ENCODE results near the gene UBE2G2. TPM values are rescaled to one million over a fixed set of nuclear protein-coding genes. Genes with fewer than 3 reads are reported as not detected.

UBE2G2 gene
- total and polyA plus RNA-seq, 2 of the 4 experiments (the other 2 are of a cell fraction): 65.4 to 91.7 TPM

DNA sequence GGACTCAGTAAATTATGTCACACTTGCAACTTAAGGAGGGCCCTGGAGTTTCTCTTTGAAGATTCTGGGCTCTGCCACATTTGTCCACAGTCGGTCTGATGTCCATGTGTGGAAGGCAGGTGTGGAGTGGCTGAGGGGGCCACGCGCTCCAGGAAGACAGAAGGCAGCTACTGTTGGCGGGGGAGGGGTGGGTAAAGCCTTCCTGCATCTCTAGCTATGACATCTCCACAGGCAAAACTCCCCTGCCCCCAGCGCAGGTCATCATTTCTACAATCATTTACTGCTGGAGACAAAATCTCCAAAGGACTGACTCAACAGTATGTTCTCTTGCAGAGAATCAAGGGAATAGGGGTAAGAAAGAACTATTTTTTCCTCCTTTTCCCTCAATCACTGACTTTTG lies 78.9 kb downstream of the UBE2G2 start:
- no peak overlapping the region for H4K5ac ChIP-seq (ENCODE audit: low read depth, low read length)
- H2AK9ac ChIP-seq (replicated peaks; ENCODE audit: low read depth, low read length, poor library complexity): no peak overlapping the region
- BruUV-seq (replicated peaks): no TSS peak
- no peaks in the 10 kb centered on the region for H4K20me1 ChIP-seq (ENCODE audit: insufficient read depth, low read length)
- H3K9me3 ChIP-seq (ENCODE audit: control insufficient read depth, insufficient read depth, low read length): no peaks in the 10 kb centered on the region
- POLR2A ChIA-PET (ENCODE audit: unreplicated experiment): no interaction called here
- DNase-seq: no peak
- no peak overlapping the region for H2AFZ ChIP-seq (replicated peaks; ENCODE audit: low read length, poor library complexity)
- no peaks in the 10 kb centered on the region for H3K9me1 ChIP-seq (ENCODE audit: insufficient read depth, low read length)
- no peak overlapping the region for H3K4ac ChIP-seq (ENCODE audit: low read depth, low read length)
- H2BK120ac ChIP-seq (ENCODE audit: low read depth, low read length): no peak overlapping the region
- no peak overlapping the region for H3K9ac ChIP-seq (ENCODE audit: low read depth, low read length)
- intact Hi-C loops (cut with micrococcal nuclease): no loop called here
- CTCF ChIA-PET: no interaction called here
- no peak for ATAC-seq (ENCODE audit: low read depth)
- H3K14ac ChIP-seq (replicated peaks; ENCODE audit: low read depth, low read length): no peak overlapping the region
- H2AK5ac ChIP-seq (ENCODE audit: low read depth, low read length): no peak overlapping the region
- H3K36me3 ChIP-seq (ENCODE audit: control insufficient read depth, insufficient read depth, low read length): no peaks in the 10 kb centered on the region
- no peaks in the 10 kb centered on the region for H3K4me1 ChIP-seq (ENCODE audit: control insufficient read depth, insufficient read depth, low read length)
- no peak overlapping the region for H4K8ac ChIP-seq (ENCODE audit: low read depth in 2 of 2, low read length in 2 of 2)
- no peak overlapping the region for H4K91ac ChIP-seq (ENCODE audit: insufficient read depth, low read depth, low read length)
- no peak overlapping the region for H3K4me3 ChIP-seq (ENCODE audit: insufficient read depth, low read depth, low read length)
- no peak overlapping the region for H3K23ac ChIP-seq (ENCODE audit: low read depth, low read length)
- H2BK5ac ChIP-seq (ENCODE audit: low read depth, low read length, poor library complexity, severe bottlenecking): no peak overlapping the region
- peaks cover 43% of the 10 kb centered on the region for H3K27me3 ChIP-seq (ENCODE audit: control insufficient read depth, insufficient read depth, low read length)
- WGBS, 2 experiments (ENCODE audit: extremely low coverage in 2 of 2, insufficient read length in 1 of 2): no CpG with 5 or more reads among the region's 5 CpGs
- in situ Hi-C loops (cut with MboI; ENCODE audit: low sequenced_read_pairs): no loop called here
- no peak overlapping the region for H3K18ac ChIP-seq (ENCODE audit: low read depth, low read length)
- H3K79me1 ChIP-seq (ENCODE audit: low read depth in 1 of 2, low read length in 2 of 2): no peaks in the 10 kb centered on the region
- TF ChIP-seq RCOR1 (IDR thresholded peaks at IDR 0.05; ENCODE audit: insufficient replicate concordance, low read length) (no peak), MAZ (IDR thresholded peaks at IDR 0.05; ENCODE audit: borderline replicate concordance, low read depth, low read length) (no peak), SMC3 (IDR thresholded peaks at IDR 0.05; ENCODE audit: low read depth, low read length) (no peak), BHLHE40 (IDR thresholded peaks at IDR 0.05; ENCODE audit: low read depth, low read length) (no peak), CEBPB (IDR thresholded peaks at IDR 0.05; ENCODE audit: low read depth, low read length) (no peak), MAFK (IDR thresholded peaks at IDR 0.05; ENCODE audit: low read depth, low read length) (no peak), CHD1 (IDR thresholded peaks at IDR 0.05; ENCODE audit: low read depth, low read length) (no peak), RAD21 (IDR thresholded peaks at IDR 0.05; ENCODE audit: low read length) (no peak)
- TF ChIP-seq, protein P1, sequence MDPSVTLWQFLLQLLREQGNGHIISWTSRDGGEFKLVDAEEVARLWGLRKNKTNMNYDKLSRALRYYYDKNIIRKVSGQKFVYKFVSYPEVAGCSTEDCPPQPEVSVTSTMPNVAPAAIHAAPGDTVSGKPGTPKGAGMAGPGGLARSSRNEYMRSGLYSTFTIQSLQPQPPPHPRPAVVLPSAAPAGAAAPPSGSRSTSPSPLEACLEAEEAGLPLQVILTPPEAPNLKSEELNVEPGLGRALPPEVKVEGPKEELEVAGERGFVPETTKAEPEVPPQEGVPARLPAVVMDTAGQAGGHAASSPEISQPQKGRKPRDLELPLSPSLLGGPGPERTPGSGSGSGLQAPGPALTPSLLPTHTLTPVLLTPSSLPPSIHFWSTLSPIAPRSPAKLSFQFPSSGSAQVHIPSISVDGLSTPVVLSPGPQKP (IDR thresholded peaks at IDR 0.05; ENCODE audit: borderline replicate concordance, low read depth, low read length): no peak
- TF ChIP-seq, protein P2, sequence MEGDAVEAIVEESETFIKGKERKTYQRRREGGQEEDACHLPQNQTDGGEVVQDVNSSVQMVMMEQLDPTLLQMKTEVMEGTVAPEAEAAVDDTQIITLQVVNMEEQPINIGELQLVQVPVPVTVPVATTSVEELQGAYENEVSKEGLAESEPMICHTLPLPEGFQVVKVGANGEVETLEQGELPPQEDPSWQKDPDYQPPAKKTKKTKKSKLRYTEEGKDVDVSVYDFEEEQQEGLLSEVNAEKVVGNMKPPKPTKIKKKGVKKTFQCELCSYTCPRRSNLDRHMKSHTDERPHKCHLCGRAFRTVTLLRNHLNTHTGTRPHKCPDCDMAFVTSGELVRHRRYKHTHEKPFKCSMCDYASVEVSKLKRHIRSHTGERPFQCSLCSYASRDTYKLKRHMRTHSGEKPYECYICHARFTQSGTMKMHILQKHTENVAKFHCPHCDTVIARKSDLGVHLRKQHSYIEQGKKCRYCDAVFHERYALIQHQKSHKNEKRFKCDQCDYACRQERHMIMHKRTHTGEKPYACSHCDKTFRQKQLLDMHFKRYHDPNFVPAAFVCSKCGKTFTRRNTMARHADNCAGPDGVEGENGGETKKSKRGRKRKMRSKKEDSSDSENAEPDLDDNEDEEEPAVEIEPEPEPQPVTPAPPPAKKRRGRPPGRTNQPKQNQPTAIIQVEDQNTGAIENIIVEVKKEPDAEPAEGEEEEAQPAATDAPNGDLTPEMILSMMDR (conservative IDR thresholded peaks at IDR 0.05; ENCODE audit: low read depth, low read length): no peak
- no peak overlapping the region for H2BK15ac ChIP-seq (ENCODE audit: low read depth, low read length)
- no peak overlapping the region for H2BK20ac ChIP-seq (ENCODE audit: low read depth, low read length)
- H3K27ac ChIP-seq (ENCODE audit: insufficient read depth, low read length): no peak overlapping the region
- dilution Hi-C loops (cut with HindIII; ENCODE audit: low sequenced_read_pairs, unreplicated experiment): no loop called here
- no peak overlapping the region for H3K4me2 ChIP-seq (ENCODE audit: low read depth, low read length)
- H3K56ac ChIP-seq (ENCODE audit: extremely low read depth, insufficient read depth, low read length): no peak overlapping the region
